ENCODE results near the gene KCNQ4.

- TF ChIP-seq POLR2AphosphoS5 (IDR thresholded peaks at IDR 0.05): no peak
- no peak for TF ChIP-seq CTCF (IDR thresholded peaks at IDR 0.05; ENCODE audit: poor library complexity, severe bottlenecking)
- TF ChIP-seq SMC3 (conservative IDR thresholded peaks at IDR 0.05; ENCODE audit: poor library complexity): no peak
- TF ChIP-seq EZH2 (IDR thresholded peaks at IDR 0.05; ENCODE audit: borderline replicate concordance, insufficient read depth, low read length, poor library complexity, severe bottlenecking): no peak
- no peak for TF ChIP-seq TAF1 (IDR thresholded peaks at IDR 0.05; ENCODE audit: low read depth)
- TF ChIP-seq REST (IDR thresholded peaks at IDR 0.05; ENCODE audit: borderline replicate concordance): no peak
- TF ChIP-seq RAD21 (conservative IDR thresholded peaks at IDR 0.05): no peak
- no peak for TF ChIP-seq EP300 (conservative IDR thresholded peaks at IDR 0.05; ENCODE audit: poor library complexity, severe bottlenecking)
- TF ChIP-seq MXI1 (conservative IDR thresholded peaks at IDR 0.05; ENCODE audit: poor library complexity, severe bottlenecking): no peak
Observed at GRCh38 chr1:40734882-40735628, 48.5 kb upstream of the KCNQ4 start.
